Spleen (tissue), 7 donors: ENCODE data around the gene CPLANE1.

Experiments
- POLR2A ChIP-seq, 3 donors: fragments of 450-650 bp; IDR thresholded peaks; one replicate each; pipeline ENCODE4 v1.5.1; 2017; ENCODE audit warnings: antibody characterized with exemption in 3 of 3, mild to moderate bottlenecking in 1 of 3
- POLR2AphosphoS5 ChIP-seq, 3 donors: sonication (generic); formaldehyde crosslinking; IDR thresholded peaks; one replicate each; pipeline ENCODE4 v1.5.1; 2017; ENCODE audit warnings: antibody characterized with exemption in 3 of 3
- TF ChIP-seq, protein P1 (sequence below), 11 experiments: fragments of 200-600 bp in 7 of 11; fragments of 450-650 bp in 4 of 11; sonication (generic) in 4 of 11; IDR thresholded peaks in 8 of 11; conservative IDR thresholded peaks in 3 of 11; 1 replicate in 7 of 11; 2 replicates in 4 of 11; pipeline versions ENCODE4 v1.4.0 to v1.8.0; 2016 to 2021; ENCODE audit warnings: antibody characterized with exemption in 11 of 11, inconsistent platforms in 4 of 11, mild to moderate bottlenecking in 1 of 11
- donor health status: DM: no; HTN: no; CAD: no; lungs with moderate emphysema.
- donor health status: DM: no; HTN: no; CAD: no.
- donor health status: DM: no; HTN: no; CAD: no.

DNA sequence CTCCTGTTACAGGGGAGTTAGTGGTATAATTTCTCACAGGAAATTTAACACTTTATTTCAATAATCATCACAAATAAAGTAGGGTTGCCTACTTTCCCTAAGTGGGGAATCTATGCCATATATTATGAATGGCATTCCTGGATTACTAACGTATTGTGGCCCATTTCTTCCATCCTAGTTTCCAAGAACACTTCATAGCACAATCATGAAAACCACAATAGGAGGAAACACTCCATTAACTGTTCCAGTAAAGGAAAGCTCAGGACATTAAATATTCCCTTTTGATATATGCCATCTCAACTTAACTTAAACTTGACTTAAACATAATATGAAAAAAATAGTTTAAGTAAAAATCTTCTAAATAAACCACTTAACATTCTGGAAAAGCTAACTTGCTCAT is 2.1 kb downstream of the CPLANE1 start:
- TF ChIP-seq POLR2AphosphoS5 (IDR thresholded peaks at IDR 0.05) (no peak), POLR2A (IDR thresholded peaks at IDR 0.05) (no peak)
- TF ChIP-seq, protein P1, sequence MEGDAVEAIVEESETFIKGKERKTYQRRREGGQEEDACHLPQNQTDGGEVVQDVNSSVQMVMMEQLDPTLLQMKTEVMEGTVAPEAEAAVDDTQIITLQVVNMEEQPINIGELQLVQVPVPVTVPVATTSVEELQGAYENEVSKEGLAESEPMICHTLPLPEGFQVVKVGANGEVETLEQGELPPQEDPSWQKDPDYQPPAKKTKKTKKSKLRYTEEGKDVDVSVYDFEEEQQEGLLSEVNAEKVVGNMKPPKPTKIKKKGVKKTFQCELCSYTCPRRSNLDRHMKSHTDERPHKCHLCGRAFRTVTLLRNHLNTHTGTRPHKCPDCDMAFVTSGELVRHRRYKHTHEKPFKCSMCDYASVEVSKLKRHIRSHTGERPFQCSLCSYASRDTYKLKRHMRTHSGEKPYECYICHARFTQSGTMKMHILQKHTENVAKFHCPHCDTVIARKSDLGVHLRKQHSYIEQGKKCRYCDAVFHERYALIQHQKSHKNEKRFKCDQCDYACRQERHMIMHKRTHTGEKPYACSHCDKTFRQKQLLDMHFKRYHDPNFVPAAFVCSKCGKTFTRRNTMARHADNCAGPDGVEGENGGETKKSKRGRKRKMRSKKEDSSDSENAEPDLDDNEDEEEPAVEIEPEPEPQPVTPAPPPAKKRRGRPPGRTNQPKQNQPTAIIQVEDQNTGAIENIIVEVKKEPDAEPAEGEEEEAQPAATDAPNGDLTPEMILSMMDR (IDR thresholded peaks at IDR 0.05 in 8 of 11, conservative IDR thresholded peaks at IDR 0.05 in 3 of 11), result no peak
